Measurements from ENCODE around the gene CD300H. TPM values are rescaled to one million over a fixed set of nuclear protein-coding genes. Genes with fewer than 3 reads are reported as not detected.

Gene CD300H
- total RNA-seq, 1 donor from 2014 or later: not detected

- no peak overlapping the region for H3K27ac Mint-ChIP-seq (ENCODE audit: unreplicated experiment)
- TF ChIP-seq CTCF (IDR thresholded peaks at IDR 0.05; ENCODE audit: unreplicated experiment): no peak
Observed at GRCh38 chr17:74554909-74555308, 12.4 kb downstream of the CD300H start.

GRCh38 chr17:74552037-74552436 is 15.3 kb downstream of the CD300H start:
- TF ChIP-seq CTCF (IDR thresholded peaks at IDR 0.05; ENCODE audit: unreplicated experiment): no peak
- Mint-ChIP-seq H3K27ac (ENCODE audit: unreplicated experiment) (no peak overlapping the region), H3K27me3 (ENCODE audit: unreplicated experiment) (peaks cover 5% of the 10 kb centered on the region)

More at GRCh38 chr17:74554909-74555308, 12.4 kb downstream of the CD300H start:
- peaks cover 17% of the 10 kb centered on the region for H3K36me3 Mint-ChIP-seq (ENCODE audit: low read depth, unreplicated experiment)
- no peak overlapping the region for H3K4me3 Mint-ChIP-seq (ENCODE audit: unreplicated experiment)
- DNase-seq (ENCODE audit: low spot score): no peak
- peaks cover 5% of the 10 kb centered on the region for H3K9me3 Mint-ChIP-seq (ENCODE audit: unreplicated experiment)
- H3K27me3 Mint-ChIP-seq (ENCODE audit: unreplicated experiment): peaks cover 6% of the 10 kb centered on the region
- no peaks in the 10 kb centered on the region for H3K4me1 Mint-ChIP-seq (ENCODE audit: unreplicated experiment)

GRCh38 chr17:74550602-74551001 is 16.7 kb downstream of the CD300H start:
- no peak overlapping the region for H3K27ac Mint-ChIP-seq (ENCODE audit: unreplicated experiment)
- H3K27me3 Mint-ChIP-seq (ENCODE audit: unreplicated experiment): peaks cover 9% of the 10 kb centered on the region
- H3K4me3 Mint-ChIP-seq (ENCODE audit: unreplicated experiment): no peak overlapping the region
- no peak for DNase-seq (ENCODE audit: low spot score)
- TF ChIP-seq CTCF (IDR thresholded peaks at IDR 0.05; ENCODE audit: unreplicated experiment): no peak
- H3K4me1 Mint-ChIP-seq (ENCODE audit: unreplicated experiment): peaks cover 5% of the 10 kb centered on the region
- H3K36me3 Mint-ChIP-seq (ENCODE audit: low read depth, unreplicated experiment): peaks cover 4% of the 10 kb centered on the region
- no peaks in the 10 kb centered on the region for H3K9me3 Mint-ChIP-seq (ENCODE audit: unreplicated experiment)

More at GRCh38 chr17:74552037-74552436, 15.3 kb downstream of the CD300H start:
- Mint-ChIP-seq H3K4me3 (ENCODE audit: unreplicated experiment) (no peak overlapping the region), H3K36me3 (ENCODE audit: low read depth, unreplicated experiment) (peaks cover 4% of the 10 kb centered on the region), H3K9me3 (ENCODE audit: unreplicated experiment) (no peaks in the 10 kb centered on the region), H3K4me1 (ENCODE audit: unreplicated experiment) (peaks cover 5% of the 10 kb centered on the region)
- no peak for DNase-seq (ENCODE audit: low spot score)

- TF ChIP-seq CTCF (IDR thresholded peaks at IDR 0.05; ENCODE audit: unreplicated experiment): no peak
- peaks cover 14% of the 10 kb centered on the region for H3K27me3 Mint-ChIP-seq (ENCODE audit: unreplicated experiment)
- no peak for DNase-seq (ENCODE audit: low spot score)
- no peaks in the 10 kb centered on the region for H3K9me3 Mint-ChIP-seq (ENCODE audit: unreplicated experiment)
- H3K36me3 Mint-ChIP-seq (ENCODE audit: low read depth, unreplicated experiment): peaks cover 4% of the 10 kb centered on the region
- no peak overlapping the region for H3K27ac Mint-ChIP-seq (ENCODE audit: unreplicated experiment)
- peaks cover 5% of the 10 kb centered on the region for H3K4me1 Mint-ChIP-seq (ENCODE audit: unreplicated experiment)
- no peak overlapping the region for H3K4me3 Mint-ChIP-seq (ENCODE audit: unreplicated experiment)
Observed at GRCh38 chr17:74549343-74549742, 18.0 kb downstream of the CD300H start.

GRCh38 chr17:74547736-74548135 is 19.6 kb downstream of the CD300H start:
- TF ChIP-seq CTCF (IDR thresholded peaks at IDR 0.05; ENCODE audit: unreplicated experiment): no peak
- Mint-ChIP-seq H3K36me3 (ENCODE audit: low read depth, unreplicated experiment) (peaks cover 4% of the 10 kb centered on the region), H3K27ac (ENCODE audit: unreplicated experiment) (no peak overlapping the region), H3K9me3 (ENCODE audit: unreplicated experiment) (no peaks in the 10 kb centered on the region), H3K4me3 (ENCODE audit: unreplicated experiment) (no peak overlapping the region), H3K4me1 (ENCODE audit: unreplicated experiment) (peaks cover 5% of the 10 kb centered on the region), H3K27me3 (ENCODE audit: unreplicated experiment) (peaks cover 16% of the 10 kb centered on the region)
- peak; percentile 25 for DNase-seq (ENCODE audit: low spot score)

Data from endothelial cell (in vitro differentiated cells).